HG03159 (cell line): ENCODE results near the gene WRAP73.

ENCODE experiments used
- ATAC-seq: cut with Tn5 transposase; IDR thresholded peaks from one replicate; pipeline ENCODE4 v1.9.1; 2021; ENCODE audit warnings: mild to moderate bottlenecking, moderate library complexity; ENCODE audit not compliant: unreplicated experiment

WRAP73 gene

DNA sequence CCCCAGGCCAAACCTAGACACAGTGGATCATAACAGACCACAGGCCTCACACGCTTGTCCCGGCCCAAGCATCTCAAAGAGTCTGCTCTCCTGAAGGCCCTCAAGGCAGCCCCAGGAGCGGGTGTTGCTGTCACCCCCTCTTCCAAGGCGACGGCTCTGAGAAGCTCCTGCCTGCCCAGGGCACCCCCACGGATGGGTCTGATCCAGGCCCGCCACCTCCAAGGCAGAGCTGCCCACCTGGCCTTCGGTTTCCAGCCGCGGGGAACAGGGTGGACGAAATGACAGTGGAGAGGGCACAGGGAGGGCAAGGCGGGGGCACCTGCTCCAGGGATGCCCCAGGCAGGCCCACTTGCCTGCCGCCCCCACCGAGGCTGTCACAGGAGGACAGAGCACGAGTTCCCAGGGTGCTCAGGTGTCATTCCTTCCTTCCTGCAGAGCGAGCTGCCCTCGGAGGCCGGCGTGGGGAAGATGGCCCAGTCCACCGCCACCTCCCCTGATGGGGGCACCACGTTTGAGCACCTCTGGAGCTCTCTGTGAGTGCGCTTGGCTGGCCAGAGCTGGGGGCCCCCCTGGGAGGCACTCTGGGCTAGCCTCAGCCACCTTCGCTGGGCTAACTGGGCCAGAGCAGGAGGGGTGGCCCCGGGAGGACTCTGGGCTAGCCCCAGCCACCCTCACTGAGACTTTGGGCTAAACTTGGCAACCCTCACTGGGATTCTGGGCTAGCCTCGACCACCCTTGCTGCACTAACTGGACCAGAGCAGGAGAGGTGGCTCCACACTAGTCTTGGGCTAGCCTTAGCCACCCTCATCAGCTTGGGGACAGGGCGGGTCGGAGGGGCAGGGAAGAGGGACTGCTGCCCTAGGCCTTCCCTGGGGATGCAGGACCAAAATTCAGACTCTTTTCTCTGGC, 32.2 kb upstream of the WRAP73 start:
- no peak for ATAC-seq

DNA sequence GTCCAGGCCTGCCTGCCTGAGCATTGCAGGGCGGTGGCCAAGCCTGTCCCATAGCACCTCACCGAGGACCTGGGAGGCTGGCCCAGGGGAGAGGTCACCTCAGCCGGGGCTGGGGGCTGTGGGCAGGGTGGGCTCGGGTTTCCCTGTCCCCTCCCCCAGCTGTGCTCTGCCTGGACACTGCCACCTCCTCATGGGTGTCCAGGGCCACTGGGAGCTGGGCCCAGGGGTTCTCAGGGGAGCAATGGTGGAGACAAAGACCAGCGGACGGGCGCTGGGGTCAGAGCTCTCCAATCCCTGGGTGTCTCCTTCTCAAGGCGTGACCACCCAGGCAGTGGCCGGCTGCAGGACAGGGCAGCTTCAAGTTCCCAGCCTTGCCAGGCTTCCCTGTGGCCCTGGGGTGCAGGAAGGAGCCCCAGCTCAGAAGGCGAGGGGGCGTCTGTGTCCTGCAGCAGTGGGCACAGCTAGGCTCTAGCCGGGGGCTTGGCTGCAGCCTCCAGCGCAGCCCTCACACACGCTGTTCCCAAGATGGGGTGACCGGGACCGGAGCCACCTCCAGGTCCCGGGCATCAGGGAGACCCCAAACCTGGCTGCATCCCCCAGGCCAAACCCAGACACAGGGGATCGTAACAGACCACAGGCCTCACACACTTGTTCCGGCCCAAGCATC, 31.5 kb upstream of the WRAP73 start:
- ATAC-seq: no peak

DNA sequence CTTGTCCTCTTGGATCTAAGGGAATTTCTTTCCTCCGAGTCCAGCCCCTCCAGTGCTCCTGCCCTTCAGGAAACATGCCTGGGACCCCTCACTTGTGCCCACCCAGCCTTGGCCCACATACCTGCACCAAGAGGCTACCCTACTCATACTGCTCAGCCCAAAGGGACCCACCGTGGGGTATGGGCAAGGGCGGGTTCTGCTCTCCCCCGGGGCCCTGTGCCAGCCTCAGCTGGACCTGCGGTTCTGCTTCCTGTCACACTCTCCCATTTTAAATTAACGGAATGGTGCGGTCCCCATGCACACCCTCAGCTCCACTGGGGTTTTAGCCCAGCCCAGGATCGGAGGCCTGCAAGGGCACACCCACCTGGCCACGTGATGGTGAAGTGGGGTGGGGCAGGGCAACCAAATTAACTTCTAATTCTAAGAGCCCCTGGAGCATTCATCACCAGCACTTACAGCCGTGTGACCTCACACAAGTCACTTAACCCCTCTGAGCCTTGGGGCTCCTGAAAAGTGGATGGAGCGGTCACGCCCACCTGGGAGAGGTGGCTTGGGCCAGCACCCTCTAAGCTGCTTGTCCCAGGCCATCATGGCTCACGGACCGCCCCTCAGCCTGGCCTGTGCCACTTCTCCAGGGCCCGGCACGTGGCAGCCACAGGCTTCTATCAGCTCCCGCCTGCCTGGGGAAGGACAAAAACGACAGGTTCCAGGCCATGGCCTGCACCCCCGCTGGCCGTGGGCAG, 30.8 kb upstream of the WRAP73 start:
- no peak for ATAC-seq

DNA sequence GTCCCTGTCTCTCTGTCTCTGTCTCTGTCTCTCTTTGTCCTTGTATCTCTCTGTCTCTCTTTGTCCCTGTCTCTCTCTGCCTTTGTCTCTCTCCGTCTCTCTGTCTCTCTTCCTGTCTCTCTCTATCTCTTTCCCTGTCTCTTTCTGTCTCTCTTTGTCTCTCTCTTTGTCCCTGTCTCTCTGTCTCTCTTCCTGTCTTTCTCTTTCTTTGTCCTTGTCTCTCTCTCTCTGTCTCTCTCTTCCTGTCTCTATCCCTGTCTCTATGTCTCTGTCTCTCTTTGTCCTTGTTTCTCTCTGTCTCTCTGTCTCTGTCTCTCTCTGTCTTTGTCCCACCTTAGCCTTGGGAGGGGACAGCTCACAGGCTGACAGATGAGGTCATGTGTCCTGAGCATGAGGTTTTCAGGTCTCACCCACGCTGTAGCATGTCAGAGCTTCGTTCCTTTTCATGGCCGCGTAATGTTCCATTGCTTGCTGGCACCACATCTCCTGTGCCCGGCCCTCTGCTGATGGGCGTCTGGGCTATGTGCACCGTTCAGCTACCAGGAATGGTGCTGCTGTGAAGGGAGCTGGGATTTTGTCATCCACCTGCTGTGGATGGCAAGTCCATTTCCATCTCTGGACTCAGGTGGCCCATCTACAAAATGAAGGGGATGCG, 30.0 kb upstream of the WRAP73 start:
- no peak for ATAC-seq

DNA sequence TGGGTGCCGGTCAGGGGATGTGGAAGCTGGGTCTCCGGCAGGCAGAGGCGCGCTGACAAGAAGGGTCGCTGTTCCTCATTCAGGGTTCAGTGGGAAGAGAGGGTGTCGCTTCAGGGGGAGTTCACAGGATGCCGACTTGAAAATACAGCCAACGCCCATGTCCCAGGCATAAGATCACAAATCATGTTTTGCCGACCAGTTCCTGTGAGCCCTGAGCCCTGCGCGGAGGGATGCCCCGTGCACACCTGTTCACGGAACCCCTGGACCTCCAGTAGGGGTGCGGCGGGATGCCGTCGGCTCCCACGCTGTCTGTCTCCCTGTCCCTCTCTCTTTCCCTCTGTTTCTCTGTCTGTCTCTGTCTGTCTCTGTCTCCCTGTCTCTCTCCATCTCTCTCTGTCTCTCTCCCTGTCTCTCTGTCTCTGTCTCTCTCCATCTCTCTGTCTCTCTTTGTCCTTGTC, 29.2 kb upstream of the WRAP73 start:
- no peak for ATAC-seq

DNA sequence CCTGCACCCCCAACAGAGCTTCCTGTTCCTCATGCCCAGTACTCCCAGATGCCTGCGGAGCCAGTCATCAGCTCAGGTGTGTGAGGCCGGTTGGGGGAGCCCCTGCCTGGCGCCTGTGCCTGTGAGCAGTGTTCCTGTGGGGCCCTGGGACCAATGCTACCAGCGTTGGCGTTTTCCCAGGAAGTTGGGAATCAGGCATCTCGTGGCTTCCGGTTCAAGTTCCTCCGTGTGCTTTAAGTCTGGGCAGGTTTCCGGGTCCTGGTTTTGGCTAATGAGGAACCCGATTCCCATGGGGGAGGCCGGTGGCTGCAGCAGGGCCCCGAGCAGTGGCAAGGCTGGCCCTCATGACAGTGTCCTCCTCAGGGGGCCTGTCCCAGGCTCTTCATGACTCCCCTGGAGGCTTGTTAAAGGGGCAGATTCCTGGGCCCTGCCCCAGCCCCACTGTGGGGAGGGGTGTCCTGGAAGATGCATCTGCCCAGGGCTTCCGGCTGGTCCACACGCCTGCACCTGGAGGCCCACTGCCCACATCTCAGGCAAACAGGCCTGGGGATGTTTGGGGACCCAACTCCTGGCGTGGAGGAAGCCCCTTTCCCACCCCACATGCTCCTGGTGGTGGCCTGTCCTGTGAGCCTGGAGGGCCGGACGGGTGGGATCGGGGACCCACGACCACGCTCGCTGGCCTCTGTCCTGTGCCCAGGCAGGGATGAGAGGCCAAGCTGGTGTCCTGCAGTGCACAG, 28.6 kb upstream of the WRAP73 start:
- ATAC-seq: no peak

DNA sequence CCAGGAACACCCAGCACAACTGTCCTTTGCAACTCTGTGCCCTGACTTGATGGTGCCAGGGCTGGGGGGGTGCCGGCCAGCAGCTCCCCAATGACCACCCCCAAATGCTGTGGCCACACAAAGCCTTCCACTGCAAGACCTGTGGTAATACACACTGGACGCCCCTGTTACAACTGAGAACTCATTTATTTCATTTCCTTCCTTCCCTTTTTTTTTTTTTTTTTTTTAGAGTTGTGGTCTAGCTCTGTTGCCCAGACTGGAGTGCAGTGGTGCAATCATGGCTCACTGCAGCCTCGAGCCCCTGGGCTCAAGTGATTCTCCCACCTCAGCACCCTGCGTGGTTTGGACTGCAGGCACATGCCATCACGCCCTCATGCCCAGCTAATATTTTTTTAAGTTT, 27.6 kb upstream of the WRAP73 start:
- ATAC-seq: peak; percentile 8

DNA sequence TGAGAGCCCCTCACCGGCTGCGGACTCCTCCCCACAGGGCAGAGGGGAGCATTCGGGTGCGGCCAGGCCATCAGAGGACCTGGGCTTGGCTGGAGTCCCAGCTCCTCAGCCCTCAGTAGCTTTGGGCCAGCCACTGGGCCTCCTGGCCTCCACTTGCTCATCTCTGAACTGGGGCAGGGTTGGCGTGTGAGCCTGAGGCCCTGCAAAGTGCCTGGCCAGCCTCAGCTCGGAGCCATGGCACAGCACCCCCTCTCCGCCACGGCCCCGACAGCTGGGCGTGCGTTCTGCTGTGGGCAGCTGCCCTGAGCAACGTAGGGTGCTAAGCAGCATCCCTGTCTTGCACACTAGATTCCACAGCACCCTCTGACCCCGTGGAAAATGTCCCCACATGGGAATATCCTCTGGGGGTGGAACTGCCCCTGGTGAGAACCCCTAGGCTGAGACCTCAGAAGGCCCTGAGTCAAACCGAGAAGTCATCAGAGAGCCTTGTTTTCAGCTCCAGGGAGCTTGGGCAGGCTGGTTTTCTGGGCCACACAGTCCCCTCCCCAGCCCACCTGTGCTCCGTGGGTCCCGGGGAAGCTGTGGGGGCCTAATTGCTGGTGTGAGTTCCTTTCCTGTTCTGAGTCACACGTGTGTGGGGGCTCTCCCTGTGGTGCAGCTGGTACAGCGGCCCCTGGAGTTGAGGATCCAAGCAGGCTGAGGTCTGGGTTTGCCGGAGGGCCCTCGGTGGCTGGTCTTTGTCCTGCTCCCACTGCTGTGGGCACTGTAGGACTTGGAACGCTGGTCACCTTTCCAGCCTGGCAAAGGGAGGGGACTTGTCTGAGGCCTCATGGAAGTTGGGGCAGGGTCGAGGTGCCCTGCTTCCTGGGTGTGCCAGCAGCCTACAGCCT, 26.9 kb upstream of the WRAP73 start:
- ATAC-seq: peak; percentile 75

DNA sequence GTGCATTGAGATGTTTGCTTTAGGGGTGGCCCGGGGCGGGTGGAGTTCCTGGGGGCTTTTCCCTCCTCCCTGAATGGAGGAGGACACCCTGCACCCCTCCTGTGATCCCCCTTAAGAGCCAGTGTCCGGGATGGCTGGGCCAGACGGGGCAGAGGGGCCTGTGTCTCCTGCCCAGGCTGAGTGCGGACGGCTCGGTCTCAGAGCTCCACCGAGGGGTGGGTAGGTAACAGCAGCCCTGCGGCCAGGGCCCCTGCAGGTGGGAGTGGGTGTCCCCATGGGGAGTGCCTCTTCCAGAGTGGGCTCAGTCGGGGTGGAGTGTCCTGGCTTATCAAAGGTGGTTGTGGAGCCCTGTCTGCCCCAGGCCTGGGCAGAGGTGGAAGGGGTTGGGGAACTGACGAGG, 25.5 kb upstream of the WRAP73 start:
- ATAC-seq: no peak

DNA sequence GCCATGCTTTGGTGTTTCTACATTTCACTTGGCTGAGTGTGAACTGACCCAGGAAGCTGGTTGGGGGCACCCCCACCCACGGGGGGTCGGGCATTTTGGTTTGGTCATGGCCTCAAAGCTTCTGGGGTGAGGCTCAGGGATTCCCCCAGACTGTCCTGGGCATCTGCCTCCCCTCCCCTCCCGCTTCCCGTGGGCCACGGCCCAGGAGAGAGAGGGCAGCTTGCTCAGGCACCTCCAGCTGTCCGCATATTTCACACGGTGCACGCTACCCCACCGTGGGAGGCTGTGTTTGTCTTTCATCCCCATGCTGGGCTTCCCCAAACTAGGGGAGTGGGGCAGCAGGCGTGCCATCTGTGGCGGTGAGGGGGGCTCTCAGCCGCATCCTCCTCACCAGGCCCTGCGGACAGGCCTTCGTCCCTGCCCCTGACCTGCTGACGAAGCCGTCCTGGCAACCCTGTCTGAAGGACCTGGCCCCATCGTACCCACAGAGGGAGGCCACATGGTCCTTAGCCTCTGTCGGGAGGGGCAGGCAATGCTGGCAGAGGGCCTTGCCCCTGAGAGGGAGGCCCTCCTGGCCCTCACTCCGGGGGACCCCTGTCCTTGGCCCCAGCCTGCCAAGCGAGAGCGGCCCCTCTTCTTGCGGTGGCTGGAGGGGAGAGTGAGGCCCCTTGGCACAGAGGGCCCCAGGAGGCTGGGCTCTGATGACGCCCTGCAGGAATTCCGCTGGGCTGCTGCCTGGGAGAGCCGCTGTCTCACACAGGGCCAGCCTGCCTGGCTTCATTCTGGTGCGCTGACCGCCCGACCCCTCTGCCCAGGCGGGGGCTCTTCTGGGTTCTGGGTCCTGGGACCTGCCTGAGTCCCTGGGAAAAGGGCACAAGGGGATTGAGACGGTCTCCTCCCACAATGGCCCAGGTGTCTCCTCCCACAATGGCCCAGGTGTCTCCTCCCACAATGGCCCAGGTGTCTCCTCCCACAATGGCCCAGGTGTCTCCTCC, 24.5 kb upstream of the WRAP73 start:
- ATAC-seq: no peak

DNA sequence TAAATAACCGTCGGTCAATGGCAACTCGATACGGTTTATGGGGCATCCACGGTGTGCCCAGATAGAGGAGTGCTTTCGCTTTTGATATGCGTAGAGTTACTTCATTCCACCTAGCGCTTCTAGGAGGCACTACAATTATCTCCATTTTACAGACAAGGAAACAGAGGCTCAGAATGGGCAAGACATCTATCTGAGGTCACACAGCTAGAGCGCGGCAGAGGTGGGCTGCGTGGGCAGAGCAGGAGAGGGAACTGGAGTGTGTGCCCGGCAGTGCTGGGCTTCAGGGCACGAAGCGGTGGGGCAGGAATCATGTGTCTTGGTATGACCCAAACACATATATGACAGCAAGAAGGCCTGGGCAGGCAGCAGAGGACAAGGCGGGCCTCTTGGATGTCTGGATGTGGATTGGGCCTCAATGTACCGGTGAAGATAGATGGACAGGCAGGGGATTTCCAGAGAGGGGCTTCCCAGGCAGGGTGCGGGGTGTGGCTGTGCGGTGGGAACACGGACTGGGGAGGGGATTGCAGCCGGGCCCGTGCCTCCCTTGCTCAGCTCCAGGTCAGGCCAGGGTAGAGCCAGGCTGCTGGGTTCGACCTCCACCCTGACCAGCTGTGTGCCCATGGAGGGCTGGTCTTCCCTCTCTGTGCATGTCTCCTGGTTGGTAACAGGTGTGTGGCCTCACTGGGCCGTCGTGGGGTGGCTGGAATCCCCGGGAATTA, 23.6 kb upstream of the WRAP73 start:
- ATAC-seq: no peak

DNA sequence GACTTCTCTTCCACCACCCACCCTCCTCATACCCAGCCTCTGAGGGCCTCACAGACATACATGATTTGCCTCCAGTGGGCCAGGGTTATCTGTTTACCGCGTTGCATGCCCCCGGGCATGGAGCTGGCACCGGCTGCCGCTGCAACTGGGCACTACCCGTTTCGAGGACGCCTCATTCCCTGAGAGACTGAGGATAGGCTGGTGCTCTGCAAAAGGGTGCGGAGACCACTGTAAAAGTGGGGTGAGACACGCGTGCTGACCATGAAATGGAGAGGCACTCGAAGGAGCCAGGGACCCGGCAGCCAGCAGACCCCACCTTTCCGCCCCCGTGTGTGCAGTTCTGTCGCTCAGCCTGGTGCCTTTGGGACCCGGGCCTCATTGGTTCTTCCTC, 23.1 kb upstream of the WRAP73 start:
- no peak for ATAC-seq

DNA sequence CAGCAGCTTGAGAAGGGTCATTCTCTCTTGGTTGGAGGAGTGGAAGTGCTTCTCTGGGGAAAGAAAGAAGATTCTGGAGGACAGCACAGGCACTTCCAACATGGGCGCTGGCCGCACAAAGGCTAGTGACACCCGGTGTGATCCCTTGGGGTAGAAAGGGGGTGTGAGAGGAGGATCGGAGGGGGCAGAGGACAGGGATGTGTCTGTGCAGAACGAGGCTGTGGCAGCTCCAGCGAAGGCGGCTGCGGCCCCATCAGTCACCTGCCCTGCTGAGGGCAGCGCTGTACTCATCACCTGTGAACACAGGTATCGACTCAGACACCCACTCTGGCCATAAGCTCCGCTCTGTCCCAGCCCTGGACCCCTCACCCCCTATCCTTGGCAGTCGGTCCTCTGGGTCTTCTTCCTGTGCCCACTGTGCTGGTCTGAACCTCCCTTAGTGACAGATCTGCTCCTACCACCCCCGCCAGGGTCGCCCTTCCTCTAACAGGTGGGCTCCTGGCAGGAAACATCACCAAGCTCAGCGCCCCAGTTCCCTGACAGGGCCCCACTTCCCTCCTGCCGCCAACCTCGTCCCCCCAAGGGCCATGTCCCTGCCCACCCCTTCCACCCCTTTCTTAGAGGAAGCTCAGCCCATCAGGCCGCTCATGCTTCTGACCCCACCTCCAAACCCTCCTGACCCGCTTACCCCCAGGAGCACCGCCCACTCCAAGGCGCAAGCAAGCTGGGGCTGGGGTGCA, 22.5 kb upstream of the WRAP73 start:
- ATAC-seq: no peak

DNA sequence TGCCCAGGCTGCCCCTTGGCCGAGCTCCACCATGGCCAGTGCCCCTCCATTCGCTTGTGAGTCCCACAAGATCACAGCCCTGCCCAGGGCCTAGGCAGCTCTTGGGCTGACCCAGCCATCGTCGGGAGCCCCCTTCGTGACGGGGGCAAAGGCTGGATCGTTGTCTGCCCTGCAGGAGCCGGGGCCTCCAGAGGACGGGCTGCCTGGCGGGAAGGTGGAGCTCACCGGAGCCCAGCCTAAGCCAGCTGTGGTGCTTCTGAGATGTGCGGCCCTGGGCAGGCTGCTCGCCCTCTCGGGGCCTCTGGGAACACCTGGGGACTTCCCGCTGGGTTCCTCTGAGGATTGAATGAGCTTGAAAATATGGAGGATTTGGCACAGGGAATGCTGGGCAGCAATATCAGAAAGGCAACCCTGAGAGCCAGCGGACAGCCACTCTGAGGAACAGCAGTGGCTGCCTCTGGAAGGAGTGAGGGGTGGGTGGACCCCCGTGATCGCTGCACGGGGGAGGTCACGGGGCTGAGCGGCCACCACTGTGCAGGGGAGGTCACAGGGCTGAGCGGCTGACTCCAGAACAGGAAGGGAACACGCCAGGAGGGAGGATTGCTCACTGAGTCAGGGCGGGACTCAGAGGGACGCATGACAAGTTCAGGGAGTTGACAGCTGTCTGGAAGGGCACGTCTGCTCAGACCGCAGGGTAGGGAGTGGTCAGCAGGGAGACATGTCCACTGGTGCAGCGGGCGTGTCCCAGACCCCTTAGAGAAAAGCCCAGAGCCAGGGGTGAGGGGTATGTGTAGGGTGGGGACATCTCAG, 21.7 kb upstream of the WRAP73 start:
- no peak for ATAC-seq

DNA sequence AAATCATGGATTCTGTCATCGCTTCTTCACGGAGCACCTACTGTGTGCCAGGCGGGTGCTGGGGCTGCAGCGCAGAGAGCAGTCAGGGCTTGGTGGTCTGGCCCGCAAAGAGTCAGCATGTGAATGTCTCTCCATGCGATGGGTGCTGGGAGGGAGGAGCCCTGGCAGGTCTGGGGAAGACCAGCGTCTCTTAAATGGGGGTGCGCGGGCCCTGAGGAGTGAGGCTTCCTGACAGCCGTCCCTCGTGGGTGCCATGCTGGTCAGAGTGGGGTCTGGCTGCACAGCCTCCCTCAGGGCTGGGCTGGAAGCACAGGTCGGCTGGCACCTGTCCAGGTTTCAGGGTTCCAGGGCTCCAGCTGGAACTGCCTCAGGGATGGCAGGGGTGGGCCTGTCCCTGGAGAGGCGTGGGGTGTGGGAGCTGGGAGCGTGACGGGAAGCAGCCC, 20.9 kb upstream of the WRAP73 start:
- no peak for ATAC-seq

DNA sequence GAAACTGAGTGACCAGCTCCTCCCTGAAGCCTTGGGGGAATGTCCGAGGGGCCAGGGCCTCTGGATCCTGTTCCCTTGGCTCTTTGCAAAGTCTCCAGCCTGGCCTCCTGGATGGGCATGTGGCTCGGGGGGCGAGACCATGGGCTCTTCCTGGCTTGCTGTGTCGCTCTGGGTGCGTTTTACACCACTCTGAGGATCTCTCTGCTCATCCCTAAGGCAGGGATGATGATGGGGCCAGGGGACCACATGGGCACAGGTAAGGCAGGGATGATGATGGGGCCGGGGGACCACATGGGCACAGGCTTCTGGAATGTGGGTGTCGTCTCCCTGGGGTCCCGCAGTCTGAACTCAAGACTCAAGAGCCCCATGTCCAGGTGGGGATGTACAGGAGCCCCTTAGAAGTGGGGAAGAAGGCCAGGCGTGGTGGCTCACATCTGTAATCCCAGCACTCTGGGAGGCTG, 20.1 kb upstream of the WRAP73 start:
- no peak for ATAC-seq
